ENCODE results near the gene POC1B.

Gene POC1B

DNA sequence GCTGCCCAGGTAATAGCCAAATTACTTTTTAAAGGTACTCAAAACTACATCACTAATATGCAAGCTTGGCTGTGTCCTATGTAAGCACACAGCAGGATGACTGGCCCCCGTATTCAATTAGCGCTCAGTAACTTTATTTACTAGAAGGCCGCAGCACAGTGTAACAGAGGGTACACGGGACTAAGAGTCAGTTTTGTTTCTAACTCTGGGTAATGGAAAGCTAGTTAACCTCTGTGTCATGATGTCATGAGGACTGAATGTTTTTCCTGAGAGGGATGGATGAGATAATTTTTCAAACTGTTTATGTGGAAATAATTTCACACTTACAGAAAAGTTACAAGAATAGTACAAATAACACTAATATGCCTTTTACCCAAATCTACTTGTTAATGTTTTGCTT is 28.4 kb downstream of the POC1B start:
- H3K4me3 ChIP-seq: no peak overlapping the region
- H3K9ac ChIP-seq (ENCODE audit: insufficient read length): no peak overlapping the region
- H3K36me3 ChIP-seq (ENCODE audit: insufficient read depth, low read length): no peaks in the 10 kb centered on the region
- H3K9me3 ChIP-seq (ENCODE audit: low read depth, low read length): no peaks in the 10 kb centered on the region
- TF ChIP-seq FOXP2 (optimal IDR thresholded peaks at IDR 0.05; ENCODE audit: control extremely low read depth, extremely low read length, insufficient read depth) (no peak), EZH2 (IDR thresholded peaks at IDR 0.05) (no peak), POLR2AphosphoS5 (IDR thresholded peaks at IDR 0.05; ENCODE audit: borderline replicate concordance, low read depth, low read length) (no peak)
- no peak for DNase-seq (ENCODE audit: low read depth, low spot score)
- H3K27ac ChIP-seq: no peak overlapping the region

DNA sequence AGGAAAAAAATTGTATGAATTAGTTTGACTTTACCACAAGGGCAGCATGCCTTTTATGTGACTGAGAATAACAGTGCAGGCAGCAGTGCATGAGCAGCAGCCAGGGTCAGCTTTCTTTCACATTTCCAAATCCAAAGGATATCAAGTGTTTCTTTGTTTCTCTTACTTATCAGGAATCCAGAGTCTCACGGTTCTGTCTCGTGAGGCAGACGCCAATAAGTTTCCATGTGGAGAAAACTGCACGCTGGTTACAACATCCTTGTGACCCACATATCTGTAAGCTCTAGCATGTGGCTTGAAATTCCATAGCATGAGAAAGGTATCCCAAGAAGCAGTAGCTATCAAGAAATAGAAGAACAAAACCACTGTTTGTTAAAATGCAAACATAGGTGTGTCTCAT is 28.8 kb downstream of the POC1B start:
- DNase-seq (ENCODE audit: low read depth, low spot score): no peak
- no peak for TF ChIP-seq EZH2 (IDR thresholded peaks at IDR 0.05)

DNA sequence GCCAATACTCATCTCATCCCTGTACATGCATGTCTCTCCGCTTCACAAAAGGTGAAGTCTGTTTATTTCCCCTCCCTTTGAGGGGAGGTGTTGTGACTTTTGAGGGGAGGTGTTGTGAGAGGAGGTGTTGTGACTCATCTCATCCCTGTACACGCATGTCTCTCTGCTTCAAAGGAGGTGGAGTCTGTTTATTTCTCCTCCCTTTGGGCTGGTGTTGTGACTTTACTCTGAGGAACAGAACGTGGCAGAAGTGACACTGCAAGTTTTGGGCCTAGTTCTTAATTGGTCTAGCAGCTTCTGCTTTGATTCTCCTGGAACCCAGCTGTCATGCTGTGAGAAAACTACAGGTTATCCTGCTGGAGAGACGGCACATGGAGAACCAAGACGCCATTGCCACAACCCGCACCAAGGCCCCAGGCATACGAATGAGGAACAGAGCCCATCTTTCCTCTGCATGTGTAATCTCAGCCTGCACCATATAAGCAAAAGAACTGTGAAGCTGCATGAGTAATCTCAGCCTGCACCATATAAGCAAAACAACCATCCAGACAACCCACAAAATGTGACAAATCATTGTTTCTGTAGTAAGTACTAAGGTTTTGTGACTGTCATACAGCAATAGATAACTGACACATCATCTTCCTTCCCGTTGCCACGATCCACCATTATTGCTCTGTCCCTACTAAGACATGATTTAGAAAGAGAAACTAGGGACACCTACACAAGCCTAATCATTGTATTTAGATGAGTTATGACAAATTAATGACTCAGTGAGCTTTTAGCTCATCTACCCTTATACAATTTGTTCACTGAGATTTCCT is 31.2 kb downstream of the POC1B start:
- no peak for DNase-seq (ENCODE audit: low read depth, low spot score)
- H3K36me3 ChIP-seq (ENCODE audit: insufficient read depth, low read length): no peaks in the 10 kb centered on the region
- no peak overlapping the region for H3K27ac ChIP-seq
- H3K9ac ChIP-seq (ENCODE audit: insufficient read length): no peak overlapping the region
- TF ChIP-seq POLR2AphosphoS5 (IDR thresholded peaks at IDR 0.05; ENCODE audit: borderline replicate concordance, low read depth, low read length) (no peak), FOXP2 (optimal IDR thresholded peaks at IDR 0.05; ENCODE audit: control extremely low read depth, extremely low read length, insufficient read depth) (no peak), EZH2 (IDR thresholded peaks at IDR 0.05) (no peak)
- H3K9me3 ChIP-seq (ENCODE audit: low read depth, low read length): no peaks in the 10 kb centered on the region
- H3K4me3 ChIP-seq: no peak overlapping the region

More for the DNA sequence above, 28.8 kb downstream of the POC1B start:
- Histone ChIP-seq H3K27ac (no peak overlapping the region), H3K4me3 (no peak overlapping the region), H3K9me3 (ENCODE audit: low read depth, low read length) (no peaks in the 10 kb centered on the region), H3K9ac (ENCODE audit: insufficient read length) (no peak overlapping the region), H3K36me3 (ENCODE audit: insufficient read depth, low read length) (no peaks in the 10 kb centered on the region)

DNA sequence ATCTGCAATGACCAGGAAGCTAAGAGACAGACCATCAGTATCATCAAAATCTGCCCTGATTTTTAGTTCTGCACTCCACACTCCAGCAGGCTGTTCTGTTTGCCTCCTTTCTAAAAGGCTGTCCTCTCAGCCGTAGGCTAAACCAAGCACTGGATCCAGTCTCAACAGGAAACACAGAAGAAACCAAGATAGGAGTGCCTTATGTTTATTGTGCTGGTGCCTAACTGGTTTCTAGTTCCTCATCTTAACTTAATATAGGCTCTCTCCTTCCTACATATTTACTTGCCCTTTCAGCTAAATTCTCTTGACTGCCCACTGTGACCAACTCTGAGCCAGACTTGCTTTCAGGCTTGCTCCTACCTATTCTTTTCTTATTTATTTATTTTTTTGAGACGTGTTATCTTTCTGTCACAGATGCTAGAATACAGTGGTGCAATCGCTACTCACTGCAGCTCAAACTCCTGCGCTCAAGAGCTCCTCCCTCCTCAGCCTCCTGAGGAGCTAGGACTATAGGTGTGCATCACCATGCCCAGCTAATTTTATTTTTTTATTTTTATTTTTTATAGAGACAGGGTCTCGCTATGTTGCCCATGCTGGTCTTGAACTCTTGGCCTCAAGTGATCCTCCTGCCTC is 32.1 kb downstream of the POC1B start:
- Histone ChIP-seq H3K9me3 (ENCODE audit: low read depth, low read length) (no peaks in the 10 kb centered on the region), H3K27ac (no peak overlapping the region), H3K9ac (ENCODE audit: insufficient read length) (no peak overlapping the region), H3K4me3 (no peak overlapping the region), H3K36me3 (ENCODE audit: insufficient read depth, low read length) (no peaks in the 10 kb centered on the region)
- TF ChIP-seq EZH2 (IDR thresholded peaks at IDR 0.05) (no peak), FOXP2 (optimal IDR thresholded peaks at IDR 0.05; ENCODE audit: control extremely low read depth, extremely low read length, insufficient read depth) (no peak), POLR2AphosphoS5 (IDR thresholded peaks at IDR 0.05; ENCODE audit: borderline replicate concordance, low read depth, low read length) (no peak)
- DNase-seq (ENCODE audit: low read depth, low spot score): no peak

DNA sequence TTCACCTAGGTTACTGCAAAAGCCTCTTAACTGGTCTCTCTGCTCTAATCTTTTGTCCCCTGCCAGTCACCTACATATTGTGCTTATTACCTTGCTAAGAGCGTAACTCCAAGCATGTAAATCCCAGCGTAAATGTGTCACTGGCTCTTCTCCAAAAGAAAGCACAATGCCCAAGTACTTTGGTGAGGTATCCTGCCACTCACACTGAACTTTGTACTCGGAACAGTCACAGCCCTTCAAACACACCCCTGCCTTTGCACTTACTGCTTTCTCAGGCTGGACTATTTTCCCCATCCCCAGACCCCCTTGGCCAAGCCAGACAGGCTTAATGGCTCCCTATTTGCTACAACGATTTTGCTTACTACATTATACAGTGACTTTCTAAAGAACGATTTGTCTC is 33.0 kb downstream of the POC1B start:
- TF ChIP-seq POLR2AphosphoS5 (IDR thresholded peaks at IDR 0.05; ENCODE audit: borderline replicate concordance, low read depth, low read length) (no peak), EZH2 (IDR thresholded peaks at IDR 0.05) (no peak), FOXP2 (optimal IDR thresholded peaks at IDR 0.05; ENCODE audit: control extremely low read depth, extremely low read length, insufficient read depth) (no peak)
- no peak for DNase-seq (ENCODE audit: low read depth, low spot score)
- Histone ChIP-seq H3K4me3 (no peak overlapping the region), H3K36me3 (ENCODE audit: insufficient read depth, low read length) (no peaks in the 10 kb centered on the region), H3K9ac (ENCODE audit: insufficient read length) (no peak overlapping the region), H3K27ac (no peak overlapping the region), H3K9me3 (ENCODE audit: low read depth, low read length) (no peaks in the 10 kb centered on the region)

DNA sequence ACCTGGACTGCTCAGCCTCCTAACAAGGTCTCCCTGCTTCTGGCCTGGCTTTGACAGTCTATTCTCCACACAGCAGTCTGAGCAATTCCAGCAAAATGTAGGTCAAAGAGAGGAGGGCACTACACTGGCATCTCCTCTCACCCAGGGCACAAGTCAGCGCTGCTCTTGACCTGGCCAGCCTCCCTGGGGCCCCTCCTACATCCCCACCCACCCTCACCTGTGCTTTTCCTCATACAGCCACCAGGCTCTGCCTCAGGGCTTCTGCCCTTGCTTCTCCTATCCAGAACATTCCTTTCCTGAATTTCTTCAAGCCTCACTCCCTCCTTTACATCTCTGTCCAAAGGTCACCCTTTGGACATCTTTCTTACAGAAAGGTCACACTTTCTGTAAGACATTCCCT is 34.9 kb downstream of the POC1B start:
- Histone ChIP-seq H3K4me3 (no peak overlapping the region), H3K36me3 (ENCODE audit: insufficient read depth, low read length) (no peaks in the 10 kb centered on the region), H3K27ac (no peak overlapping the region), H3K9me3 (ENCODE audit: low read depth, low read length) (no peaks in the 10 kb centered on the region), H3K9ac (ENCODE audit: insufficient read length) (no peak overlapping the region)
- no peak for DNase-seq (ENCODE audit: low read depth, low spot score)
- TF ChIP-seq FOXP2 (optimal IDR thresholded peaks at IDR 0.05; ENCODE audit: control extremely low read depth, extremely low read length, insufficient read depth): no peak
- TF ChIP-seq EZH2 (IDR thresholded peaks at IDR 0.05): no peak
- TF ChIP-seq POLR2AphosphoS5 (IDR thresholded peaks at IDR 0.05; ENCODE audit: borderline replicate concordance, low read depth, low read length): no peak

DNA sequence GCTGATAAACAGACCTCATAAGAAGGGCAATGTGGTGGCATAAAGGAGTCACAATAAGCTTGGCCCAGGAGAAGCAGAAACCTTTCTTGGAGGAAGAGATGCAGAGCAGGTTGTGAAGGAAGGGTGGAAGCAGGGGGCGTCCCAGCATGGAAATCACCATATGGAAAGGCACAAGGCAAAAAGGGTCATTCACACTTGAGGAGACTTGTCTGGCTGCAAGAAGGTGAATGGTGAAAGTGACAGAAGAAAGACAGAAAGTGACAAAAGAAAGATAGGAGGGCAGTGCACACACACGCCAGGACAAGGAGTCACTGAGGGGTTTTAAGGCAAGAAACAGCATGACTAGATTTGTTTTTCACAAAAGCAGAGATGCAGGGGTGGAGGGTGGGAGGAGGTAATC is 39.6 kb downstream of the POC1B start:
- DNase-seq (ENCODE audit: low read depth, low spot score): no peak
- Histone ChIP-seq H3K9ac (ENCODE audit: insufficient read length) (no peak overlapping the region), H3K27ac (no peak overlapping the region), H3K36me3 (ENCODE audit: insufficient read depth, low read length) (no peaks in the 10 kb centered on the region), H3K9me3 (ENCODE audit: low read depth, low read length) (no peaks in the 10 kb centered on the region), H3K4me3 (no peak overlapping the region)
- no peak for TF ChIP-seq FOXP2 (optimal IDR thresholded peaks at IDR 0.05; ENCODE audit: control extremely low read depth, extremely low read length, insufficient read depth)
- TF ChIP-seq EZH2 (IDR thresholded peaks at IDR 0.05): no peak
- TF ChIP-seq POLR2AphosphoS5 (IDR thresholded peaks at IDR 0.05; ENCODE audit: borderline replicate concordance, low read depth, low read length): no peak

DNA sequence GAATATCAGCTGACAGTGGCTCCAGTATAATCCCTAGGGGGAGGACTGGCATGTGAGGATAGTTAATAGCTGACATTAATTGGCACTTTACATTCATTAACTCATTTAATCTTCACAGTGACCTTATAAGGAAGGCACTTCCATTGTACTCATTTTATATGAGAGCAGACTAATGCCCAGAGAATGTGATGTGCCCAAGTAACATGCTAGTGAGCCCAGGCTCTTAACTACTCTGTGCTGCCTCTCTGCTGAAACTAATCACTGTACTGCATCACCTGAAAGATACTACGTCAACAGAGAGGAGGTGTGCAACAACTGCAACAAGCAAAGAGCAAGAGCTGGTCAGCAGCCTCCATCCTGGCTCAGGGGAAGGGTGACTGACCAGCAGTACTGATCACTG is 41.4 kb downstream of the POC1B start:
- no peak for DNase-seq (ENCODE audit: low read depth, low spot score)
- TF ChIP-seq POLR2AphosphoS5 (IDR thresholded peaks at IDR 0.05; ENCODE audit: borderline replicate concordance, low read depth, low read length) (no peak), EZH2 (IDR thresholded peaks at IDR 0.05) (no peak), FOXP2 (optimal IDR thresholded peaks at IDR 0.05; ENCODE audit: control extremely low read depth, extremely low read length, insufficient read depth) (no peak)
- no peaks in the 10 kb centered on the region for H3K36me3 ChIP-seq (ENCODE audit: insufficient read depth, low read length)

More for the DNA sequence above, 41.4 kb downstream of the POC1B start:
- no peak overlapping the region for H3K9ac ChIP-seq (ENCODE audit: insufficient read length)
- H3K9me3 ChIP-seq (ENCODE audit: low read depth, low read length): no peaks in the 10 kb centered on the region
- H3K27ac ChIP-seq: no peak overlapping the region
- H3K4me3 ChIP-seq: no peak overlapping the region
